Natural killer cell (primary cell): ENCODE results near the gene SPOP. TPM values are rescaled to one million over a fixed set of nuclear protein-coding genes. Genes with fewer than 3 reads are reported as not detected.

Experiments used
- ATAC-seq, 3 donors: fragments of 150-1000 bp in 2 of 3; fragments of 200-7000 bp in 1 of 3; cut with Tn5 transposase; 1 replicate in 1 of 3; 2 replicates in 2 of 3; pipeline ENCODE4 v1.10.0; 2021; ENCODE audit warnings: mild to moderate bottlenecking in 2 of 3, moderate library complexity in 2 of 3
- DNase-seq, 2 donors: peaks; one replicate each; pipeline versions ENCODE4 v3.0.0 to v3.0.0-alpha.2; 2013 to 2021; ENCODE audit warnings: mixed read lengths in 1 of 2
- H3K27ac ChIP-seq: one replicate; pipeline ENCODE4 v1.5.1; 2013; ENCODE audit warnings: mild to moderate bottlenecking, low read length
- H3K27me3 ChIP-seq: one replicate; pipeline ENCODE4 v1.6.1; 2013; ENCODE audit warnings: low read length; ENCODE audit not compliant: control insufficient read depth, insufficient read depth
- H3K36me3 ChIP-seq: one replicate; pipeline ENCODE4 v1.6.1; 2013; ENCODE audit warnings: low read length; ENCODE audit not compliant: control insufficient read depth, insufficient read depth
- H3K4me1 ChIP-seq: one replicate; pipeline ENCODE4 v1.6.1; 2013; ENCODE audit warnings: low read length; ENCODE audit not compliant: control insufficient read depth, insufficient read depth
- H3K4me3 ChIP-seq: one replicate; pipeline ENCODE4 v1.5.1; 2013; ENCODE audit warnings: low read length
- H3K9me3 ChIP-seq: one replicate; pipeline ENCODE4 v1.6.1; 2013; ENCODE audit warnings: low read length; ENCODE audit not compliant: control insufficient read depth, insufficient read depth
- H3K27ac Mint-ChIP-seq, 2 donors: one replicate each; pipeline ENCODE4 v1.8.0; 2022; ENCODE audit warnings: mild to moderate bottlenecking in 2 of 2, mixed read lengths in 2 of 2, moderate library complexity in 1 of 2
- H3K27me3 Mint-ChIP-seq, 2 donors: one replicate each; pipeline ENCODE4 v1.8.0; 2022; ENCODE audit warnings: low read depth in 2 of 2, mixed read lengths in 2 of 2
- H3K36me3 Mint-ChIP-seq: one replicate; pipeline ENCODE4 v1.8.0; 2022; ENCODE audit warnings: mixed read lengths
- H3K4me1 Mint-ChIP-seq, 2 donors: one replicate each; pipeline ENCODE4 v1.8.0; 2022; ENCODE audit warnings: mixed read lengths in 2 of 2
- H3K4me3 Mint-ChIP-seq: one replicate; pipeline ENCODE4 v1.8.0; 2022; ENCODE audit warnings: mild to moderate bottlenecking, moderate library complexity, mixed read lengths
- H3K9me3 Mint-ChIP-seq, 2 donors: one replicate each; pipeline ENCODE4 v1.8.0; 2022; ENCODE audit warnings: mixed read lengths in 2 of 2
- CTCF ChIP-seq: fragments of 200-600 bp; IDR thresholded peaks from one replicate; pipeline ENCODE4 v1.8.0; 2022; ENCODE audit warnings: antibody characterized with exemption
- WGBS: methylation state at CpG from one replicate; pipeline ENCODE4 v1.1.7; 2013; ENCODE audit warnings: missing lambda C conversion rate; ENCODE audit not compliant: insufficient coverage; 5-methylcytosine and 5-hydroxymethylcytosine counted together
- intact Hi-C: fragments of 100-400 bp; cut with micrococcal nuclease; formaldehyde crosslinking; loops from one replicate; pipeline ENCODE4 v1.14.2; 2022
- total RNA-seq, 4 donors: library from RNA; stranded (reverse); fragments of 120-200 nt in 1 of 4; gene quantifications; one replicate each; pipeline versions ENCODE4 v1.2.3 to v1.2.4, GENCODE V29; 2013 to 2022

SPOP gene
- total RNA-seq, 3 donors from 2014 or later (not counting 1 experiment from before 2014, with no cell fraction given), result 45.4 to 56.5 (median 54.7) TPM

GRCh38 chr17:49592263-49592662 is 85.6 kb downstream of the SPOP start:
- Mint-ChIP-seq H3K9me3 (no peaks in the 10 kb centered on the region), H3K27me3 (no peaks in the 10 kb centered on the region), H3K4me3 (no peak overlapping the region), H3K4me1 (no peaks in the 10 kb centered on the region), H3K36me3 (peaks cover 5% of the 10 kb centered on the region), H3K27ac (no peak overlapping the region)
- 93% methylated on average over 3 of the region's 3 CpGs for WGBS
- H3K4me1 ChIP-seq, result no peaks in the 10 kb centered on the region
- no peak for TF ChIP-seq CTCF
- no peaks in the 10 kb centered on the region for H3K9me3 ChIP-seq
- ATAC-seq (no peak), DNase-seq (no peak)
- no peak overlapping the region for H3K4me3 ChIP-seq
- intact Hi-C loops, result no loop called here
- no peak overlapping the region for H3K27ac ChIP-seq
- H3K27me3 ChIP-seq, result no peaks in the 10 kb centered on the region
- peaks cover 23% of the 10 kb centered on the region for H3K36me3 ChIP-seq

GRCh38 chr17:49590874-49591273 is 87.0 kb downstream of the SPOP start:
- no peak overlapping the region for H3K4me3 ChIP-seq
- no peaks in the 10 kb centered on the region for H3K36me3 Mint-ChIP-seq
- no peaks in the 10 kb centered on the region for H3K4me1 ChIP-seq
- ATAC-seq (no peak), DNase-seq (no peak)
- H3K27me3 Mint-ChIP-seq, result no peaks in the 10 kb centered on the region
- intact Hi-C loops, result no loop called here
- H3K36me3 ChIP-seq, result peaks cover 12% of the 10 kb centered on the region
- no peaks in the 10 kb centered on the region for H3K9me3 ChIP-seq
- no peak overlapping the region for H3K4me3 Mint-ChIP-seq
- no peak for TF ChIP-seq CTCF
- H3K27ac ChIP-seq, result no peak overlapping the region
- no peaks in the 10 kb centered on the region for H3K4me1 Mint-ChIP-seq
- no peak overlapping the region for H3K27ac Mint-ChIP-seq
- WGBS, result 97% methylated on average over 4 of the region's 4 CpGs
- no peaks in the 10 kb centered on the region for H3K27me3 ChIP-seq
- H3K9me3 Mint-ChIP-seq, result no peaks in the 10 kb centered on the region

GRCh38 chr17:49589577-49589927 is 88.3 kb downstream of the SPOP start:
- Histone ChIP-seq H3K4me1 (no peaks in the 10 kb centered on the region), H3K36me3 (peaks cover 9% of the 10 kb centered on the region), H3K27me3 (no peaks in the 10 kb centered on the region), H3K27ac (no peak overlapping the region), H3K9me3 (no peaks in the 10 kb centered on the region), H3K4me3 (no peak overlapping the region)
- Mint-ChIP-seq H3K27me3 (no peaks in the 10 kb centered on the region), H3K9me3 (no peaks in the 10 kb centered on the region), H3K4me3 (no peak overlapping the region), H3K36me3 (no peaks in the 10 kb centered on the region), H3K27ac (no peak overlapping the region), H3K4me1 (no peaks in the 10 kb centered on the region)
- TF ChIP-seq CTCF, result no peak
- DNase-seq (no peak), ATAC-seq (no peak)
- WGBS, result 100% methylated on average over 1 of the region's 2 CpGs
- intact Hi-C loops, result no loop called here

GRCh38 chr17:49588726-49589576 is 88.9 kb downstream of the SPOP start:
- H3K4me3 Mint-ChIP-seq, result no peak overlapping the region
- Histone ChIP-seq H3K36me3 (peaks cover 8% of the 10 kb centered on the region), H3K4me3 (no peak overlapping the region), H3K4me1 (no peaks in the 10 kb centered on the region), H3K9me3 (no peaks in the 10 kb centered on the region), H3K27me3 (no peaks in the 10 kb centered on the region), H3K27ac (no peak overlapping the region)
- no peaks in the 10 kb centered on the region for H3K36me3 Mint-ChIP-seq
- H3K4me1 Mint-ChIP-seq, result no peaks in the 10 kb centered on the region
- H3K27me3 Mint-ChIP-seq, result no peaks in the 10 kb centered on the region
- no peaks in the 10 kb centered on the region for H3K9me3 Mint-ChIP-seq
- intact Hi-C loops, result no loop called here
- ATAC-seq, result no peak
- 91% methylated on average over 8 of the region's 8 CpGs for WGBS
- TF ChIP-seq CTCF, result no peak
- no peak for DNase-seq
- H3K27ac Mint-ChIP-seq, result no peak overlapping the region
